ENCODE data around the gene COL25A1.

DNA sequence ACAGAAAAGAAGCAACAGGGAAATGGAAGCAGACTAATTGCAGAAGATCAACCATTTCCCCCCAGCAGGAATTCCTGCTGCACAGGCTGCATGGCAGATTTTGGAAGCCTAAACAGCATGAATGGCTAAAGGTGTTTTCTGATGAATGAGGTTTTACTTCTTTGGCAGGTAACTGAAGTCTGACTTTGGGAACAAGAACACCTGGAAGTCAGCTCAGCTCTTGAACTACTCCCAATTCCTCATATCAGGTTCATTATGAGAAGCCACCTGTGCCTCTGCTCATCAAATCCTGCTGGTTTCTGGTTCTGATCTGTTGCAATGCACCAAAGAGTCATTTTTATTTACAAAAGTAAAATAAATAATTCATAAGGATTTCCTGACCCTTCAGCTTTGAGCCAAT lies 139.0 kb downstream of the COL25A1 start:
- TF ChIP-seq EZH2 (IDR thresholded peaks at IDR 0.05; ENCODE audit: insufficient read depth, poor library complexity, severe bottlenecking) (no peak), EZH2phosphoT487 (IDR thresholded peaks at IDR 0.05; ENCODE audit: insufficient read depth, low read depth) (no peak)
